ENCODE results near the gene KRTAP10-6.
"Not testable (repeated sequence)": the region's sequence is repeated elsewhere in the genome, so short reads cannot be mapped to it uniquely, and the experiment has no call there.

Gene KRTAP10-6

DNA sequence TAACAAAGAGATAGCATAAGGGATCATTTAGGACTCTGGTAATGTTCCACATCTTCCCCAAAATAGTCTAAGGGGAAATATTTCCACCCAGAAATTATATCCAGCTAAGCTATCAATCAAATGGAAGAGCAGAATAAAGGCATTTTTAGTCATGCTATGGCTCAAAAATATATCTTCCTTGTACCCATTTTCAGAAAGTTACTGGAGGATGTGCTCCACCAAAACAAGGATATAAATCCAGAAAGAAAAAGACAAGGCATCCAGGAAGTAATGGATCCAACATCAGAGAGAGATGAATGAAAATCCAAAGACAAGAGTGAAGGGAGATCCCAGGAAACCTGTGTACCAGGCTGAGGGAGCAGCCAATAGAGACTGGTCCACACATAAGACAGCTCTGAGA, 16.9 kb upstream of the KRTAP10-6 start:
- no peak for TF ChIP-seq CTCF (conservative IDR thresholded peaks at IDR 0.05)
- no peak overlapping the region for H3K27ac ChIP-seq

DNA sequence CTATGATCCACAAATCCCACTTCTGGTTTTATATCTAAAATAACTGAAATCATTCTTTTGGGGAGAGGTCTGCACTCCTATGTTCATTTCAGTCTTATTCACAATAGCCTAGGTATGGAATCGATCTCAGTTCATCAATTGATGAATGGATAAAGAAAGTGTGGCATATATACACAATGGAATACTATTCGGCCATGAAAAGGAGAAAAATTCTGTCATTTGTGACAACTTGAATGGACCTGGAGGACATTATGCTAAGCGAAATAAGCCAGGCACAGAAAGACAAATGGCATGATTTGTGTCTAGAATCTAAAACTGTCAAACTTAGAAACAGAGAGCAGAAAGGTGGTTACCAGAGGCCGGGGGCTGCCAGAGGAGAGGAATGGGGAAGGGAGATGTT, 14.2 kb upstream of the KRTAP10-6 start:
- H3K27ac ChIP-seq: no peak overlapping the region
- no peak for TF ChIP-seq CTCF (conservative IDR thresholded peaks at IDR 0.05)

GRCh38 chr21:44603911-44604310, 11.6 kb upstream of the KRTAP10-6 start:
- TF ChIP-seq CTCF (conservative IDR thresholded peaks at IDR 0.05): no peak
- H3K27ac ChIP-seq: no peak overlapping the region

GRCh38 chr21:44603109-44603875, 11.0 kb upstream of the KRTAP10-6 start:
- H3K27ac ChIP-seq: no peak overlapping the region

DNA sequence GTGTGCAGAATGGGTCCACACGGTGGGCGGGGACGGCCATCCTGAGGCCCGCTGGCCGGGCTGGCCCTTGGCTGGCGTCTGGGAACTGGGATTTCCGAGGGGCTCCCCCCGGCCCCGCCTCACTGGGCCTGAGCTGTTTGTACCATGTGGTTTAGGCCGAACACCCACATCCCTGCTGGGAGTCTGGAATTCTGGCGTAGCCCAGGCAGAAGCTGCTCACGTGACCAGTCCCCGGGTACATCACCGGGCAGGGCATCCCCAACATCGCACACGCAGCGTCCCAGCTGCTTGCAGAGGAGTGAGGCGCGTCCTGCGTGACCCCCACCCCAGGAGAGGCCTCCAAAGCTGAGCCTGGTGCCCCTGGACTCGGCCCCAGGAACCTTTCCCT, 10.2 kb upstream of the KRTAP10-6 start:
- no peak for TF ChIP-seq CTCF (conservative IDR thresholded peaks at IDR 0.05)

More at GRCh38 chr21:44603109-44603875, 11.0 kb upstream of the KRTAP10-6 start:
- TF ChIP-seq CTCF (conservative IDR thresholded peaks at IDR 0.05): no peak

GRCh38 chr21:44601596-44602462, 9.5 kb upstream of the KRTAP10-6 start:
- TF ChIP-seq CTCF (conservative IDR thresholded peaks at IDR 0.05): no peak
- no peak overlapping the region for H3K27ac ChIP-seq

More for the DNA sequence above, 10.2 kb upstream of the KRTAP10-6 start:
- no peak overlapping the region for H3K27ac ChIP-seq

- TF ChIP-seq CTCF (conservative IDR thresholded peaks at IDR 0.05): peak; percentile 23
- not testable (repeated sequence) for H3K27ac ChIP-seq
Measured at GRCh38 chr21:44601091-44601490, 8.8 kb upstream of the KRTAP10-6 start.

- H3K27ac ChIP-seq: not testable (repeated sequence)
Measured at GRCh38 chr21:44600118-44600978, 8.0 kb upstream of the KRTAP10-6 start, which contains the start of gene KRTAP10-7. TSS of gene KRTAP10-7 (plus strand) at chr21:44600597. CDS start at chr21:44600622, 25 bp downstream.

Data from VCaP (cell line).